Posterior vena cava (tissue), 2 donors: ENCODE results near the gene NFATC1. TPM values are rescaled to one million over a fixed set of nuclear protein-coding genes. Genes with fewer than 3 reads are reported as not detected.

Source experiments
- DNase-seq: peaks from one replicate; pipeline ENCODE4 v3.0.0-alpha.2; 2020; ENCODE audit warnings: low spot score
- intact Hi-C, 2 donors: fragments of 100-400 bp; cut with DNase I; formaldehyde crosslinking; loops; one replicate each; pipeline versions ENCODE4 v1.14.1 to v1.14.2; 2022 to 2023
- total RNA-seq, 2 donors: library from RNA; stranded (reverse); fragmentation: NEBNext Ultra II Directional; extraction: Animal tissue kit (Norgen Biotek cat#: 25700); gene quantifications; one replicate each; pipeline ENCODE4 v1.2.1, GENCODE V29; 2021
- donor health status: DM: yes; HTN: yes; CAD: no.
- donor health status: DM: yes; HTN: yes; CAD: no.

The NFATC1 gene
- total RNA-seq, 2 donors from 2014 or later: 23.9 to 26.9 TPM

DNA sequence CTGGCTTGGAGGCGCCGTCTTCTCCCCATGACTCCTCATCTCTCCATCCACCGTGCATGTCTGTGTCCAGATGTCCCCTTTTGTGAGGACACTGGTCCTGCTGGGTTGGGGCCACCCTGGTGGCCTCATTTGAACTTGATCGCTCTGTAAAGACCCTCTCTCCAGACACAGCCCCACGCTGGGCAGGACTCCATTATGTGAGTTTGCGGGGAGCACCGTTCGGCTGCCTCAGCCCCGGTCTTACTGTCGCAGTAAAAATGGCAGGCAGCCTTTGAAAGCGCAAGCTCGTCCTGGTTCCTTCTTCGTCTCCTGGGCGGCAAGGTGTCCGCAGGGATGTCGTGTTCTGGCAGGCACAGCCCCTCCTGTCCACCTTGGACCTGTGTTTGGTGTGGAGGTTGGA lies 17.7 kb downstream of the NFATC1 start:
- peak; percentile 52 for DNase-seq
- intact Hi-C loops: no loop called here

DNA sequence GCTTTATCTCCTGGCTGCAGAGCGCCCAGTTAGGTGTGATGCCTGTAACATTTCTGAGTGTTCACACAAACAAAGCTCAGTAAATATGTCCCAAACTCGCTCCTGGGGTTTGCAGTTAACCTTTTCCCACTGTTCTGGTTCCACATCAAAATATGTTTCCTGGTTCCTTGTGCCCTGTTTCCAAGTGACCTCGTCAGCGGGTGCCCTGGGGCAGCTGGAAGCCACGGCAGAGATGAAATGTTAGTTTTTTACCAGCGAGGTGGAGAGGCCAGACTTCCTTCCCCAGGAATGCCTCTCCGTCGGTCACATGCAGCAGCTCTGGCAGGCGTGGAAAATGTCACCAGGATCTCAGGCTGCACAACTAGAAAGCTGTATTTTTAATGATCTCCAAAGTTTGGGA lies 18.2 kb downstream of the NFATC1 start:
- intact Hi-C loops: no loop called here
- DNase-seq: peak; percentile 53

DNA sequence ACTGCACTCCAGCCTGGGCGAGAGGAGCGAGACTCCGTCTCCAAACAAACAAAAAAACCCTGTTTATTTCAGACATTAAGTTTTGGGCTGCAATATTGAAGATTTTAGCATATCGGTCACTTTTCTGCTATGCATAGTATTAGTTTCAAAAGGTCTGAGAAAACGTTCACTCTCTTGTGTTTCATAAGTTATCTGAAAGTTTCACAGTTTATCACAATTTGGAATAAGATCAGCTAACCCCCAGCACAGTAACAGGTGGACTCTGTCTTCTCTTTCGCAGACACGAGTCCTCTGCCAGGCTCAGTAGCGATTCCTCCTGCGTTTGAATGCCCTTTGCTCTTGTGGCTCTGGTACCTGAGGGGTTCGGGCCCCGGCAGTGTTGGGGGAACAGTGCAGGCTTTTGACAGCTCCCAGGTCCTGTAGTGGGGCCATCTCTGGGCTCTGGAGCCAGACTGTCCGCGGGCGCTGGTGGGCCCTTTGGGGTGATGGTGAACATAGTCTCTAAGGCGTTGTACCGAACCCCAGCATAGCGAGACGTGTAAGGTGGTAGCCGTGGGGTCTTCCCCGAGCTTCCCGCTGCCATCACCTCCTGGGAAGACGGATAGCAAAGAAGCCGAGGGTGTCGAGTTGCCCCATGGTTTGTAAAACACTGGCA lies 20.4 kb downstream of the NFATC1 start:
- intact Hi-C loops: no loop called here

GRCh38 chr18:79416677-79417052 lies 20.9 kb downstream of the NFATC1 start:
- intact Hi-C loops: no loop called here
- DNase-seq: no peak

More for the DNA sequence above, 20.4 kb downstream of the NFATC1 start:
- no peak for DNase-seq

DNA sequence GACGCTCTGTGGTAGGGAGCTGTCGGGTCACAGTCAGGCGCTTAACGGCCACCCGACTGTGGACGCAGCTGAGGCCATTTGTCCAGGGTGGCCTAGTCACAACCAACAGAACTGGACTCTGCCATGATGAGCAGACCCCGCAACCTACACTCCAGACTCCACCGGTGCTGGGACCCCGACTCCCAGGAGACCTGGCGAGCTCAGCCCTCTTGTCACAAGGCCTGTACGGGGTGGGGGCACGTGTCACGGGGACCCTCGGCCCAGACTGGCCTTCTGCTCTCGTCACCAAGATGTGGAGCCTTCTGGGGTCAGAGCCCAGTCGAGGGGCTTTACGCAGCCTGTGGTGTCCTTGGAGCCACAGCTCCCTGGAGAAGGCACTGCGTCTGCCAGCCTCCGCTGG lies 22.5 kb downstream of the NFATC1 start:
- intact Hi-C loops: no loop called here
- no peak for DNase-seq

DNA sequence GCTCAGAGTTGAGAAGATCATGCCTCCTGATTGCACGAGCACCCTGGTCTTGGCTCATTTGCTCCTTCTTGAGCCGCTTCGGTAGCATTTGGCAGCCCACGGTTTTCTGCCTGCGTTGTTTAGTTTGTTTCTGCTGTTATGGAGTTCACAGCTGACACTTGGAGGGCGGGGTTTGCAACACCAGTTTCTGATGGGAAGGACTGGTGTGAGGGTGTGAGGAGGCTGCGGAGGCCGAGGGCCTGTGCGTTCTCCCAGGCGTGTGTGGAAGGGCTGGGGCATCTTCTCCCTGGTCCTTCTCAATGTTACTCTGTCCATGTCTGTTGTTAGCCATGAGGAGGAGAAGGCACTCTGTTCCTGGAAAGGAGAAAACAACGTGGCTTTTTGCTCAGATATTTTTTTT lies 22.9 kb downstream of the NFATC1 start:
- no peak for DNase-seq
- intact Hi-C loops: no loop called here

- no peak for DNase-seq
These were observed 24.5 kb downstream of the NFATC1 start for GRCh38 chr18:79420033-79420745.

DNA sequence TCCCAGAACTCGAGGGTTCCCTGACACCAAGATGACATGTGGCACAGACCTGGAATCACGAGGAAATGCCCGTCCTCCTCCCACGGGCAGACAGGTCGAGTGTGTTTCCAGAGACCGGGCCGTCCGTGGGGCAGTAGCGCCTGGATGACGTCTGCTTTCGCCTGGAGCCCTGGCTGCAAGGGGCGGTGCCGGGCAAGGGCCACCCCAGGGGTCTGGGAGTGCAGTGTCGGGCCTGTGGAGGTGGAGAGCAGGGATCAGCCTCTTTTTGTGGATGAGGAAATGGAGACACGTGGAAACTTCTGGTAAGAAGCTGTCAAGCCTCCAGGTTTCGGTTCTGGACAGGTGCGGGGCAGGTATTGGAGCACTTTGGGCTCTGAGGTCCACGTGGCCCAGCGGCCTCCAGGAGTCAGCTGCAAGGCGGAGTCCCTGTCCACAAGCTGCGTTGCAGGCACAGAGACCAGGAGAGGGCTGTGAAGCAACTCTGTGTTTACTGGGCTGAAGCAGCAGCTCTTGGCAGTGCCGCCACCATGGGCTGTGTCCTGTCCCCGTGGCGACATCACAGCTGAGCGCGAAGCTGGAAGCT lies 25.6 kb downstream of the NFATC1 start:
- DNase-seq: no peak
- intact Hi-C loops: no loop called here

More at GRCh38 chr18:79420033-79420745, 24.5 kb downstream of the NFATC1 start:
- intact Hi-C loops: no loop called here

DNA sequence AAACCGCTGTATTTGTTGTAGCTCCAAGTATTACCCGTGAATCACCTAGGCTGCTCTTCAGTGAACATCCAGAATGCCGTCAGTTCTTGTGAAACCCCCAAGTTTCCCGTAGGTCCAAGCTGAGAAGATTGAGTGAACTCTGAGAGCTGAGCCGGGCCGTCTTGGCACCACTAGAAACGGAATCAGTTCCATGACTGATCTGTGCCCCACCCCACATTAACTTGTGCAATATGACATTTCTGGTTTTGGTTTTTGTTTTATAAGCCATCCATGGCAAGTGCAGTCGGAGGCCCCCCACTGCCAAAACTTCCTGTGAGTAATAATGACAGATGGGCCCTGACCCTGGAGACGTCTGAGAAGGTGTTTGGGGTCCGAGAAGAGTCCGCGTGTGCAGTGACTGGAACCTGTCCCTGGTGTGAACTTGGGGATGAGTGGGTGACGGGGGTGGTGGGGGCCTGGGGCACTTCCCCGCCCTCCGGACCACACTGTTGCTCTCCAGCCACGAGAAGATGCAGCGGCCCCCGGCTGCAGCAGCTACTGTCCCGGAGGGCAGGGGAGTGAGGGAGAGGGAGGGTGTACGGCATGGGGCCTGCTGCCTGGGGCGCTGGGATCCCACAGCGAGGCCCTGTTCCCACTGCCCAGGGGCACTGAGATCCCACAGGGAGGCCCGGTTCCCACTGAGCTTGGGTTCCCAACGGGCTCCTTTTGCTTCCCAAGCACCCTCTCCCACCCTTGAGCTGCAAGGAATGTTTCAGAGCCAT lies 26.5 kb downstream of the NFATC1 start:
- intact Hi-C loops: no loop called here

GRCh38 chr18:79422783-79423165 lies 27.0 kb downstream of the NFATC1 start:
- intact Hi-C loops: no loop called here

More for the DNA sequence above, 26.5 kb downstream of the NFATC1 start:
- DNase-seq: no peak

GRCh38 chr18:79423211-79424007 lies 27.7 kb downstream of the NFATC1 start:
- intact Hi-C loops: no loop called here
- no peak for DNase-seq

More at GRCh38 chr18:79422783-79423165, 27.0 kb downstream of the NFATC1 start:
- no peak for DNase-seq

GRCh38 chr18:79424008-79424565 lies 28.4 kb downstream of the NFATC1 start:
- intact Hi-C loops: no loop called here
- DNase-seq: peak; percentile 94

GRCh38 chr18:79424880-79425568 lies 29.3 kb downstream of the NFATC1 start:
- no peak for DNase-seq
- intact Hi-C loops: no loop called here

DNA sequence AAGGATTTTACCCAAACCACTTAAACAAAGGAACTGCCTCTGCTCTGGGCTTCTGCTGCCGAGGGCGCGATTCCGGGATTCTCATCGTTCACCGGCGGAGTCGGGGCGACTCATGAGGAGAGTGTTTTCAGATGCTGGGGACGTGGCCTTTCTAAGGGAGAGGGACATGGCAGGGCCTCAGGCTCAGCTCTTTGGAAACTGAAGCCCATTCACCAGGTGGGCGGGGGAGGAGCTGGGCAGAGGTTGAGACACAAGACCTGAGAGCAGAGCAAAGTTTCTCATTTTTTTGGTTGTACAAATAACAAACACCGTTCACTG lies 29.8 kb downstream of the NFATC1 start:
- DNase-seq: no peak
- intact Hi-C loops: no loop called here

GRCh38 chr18:79426376-79427300 lies 30.9 kb downstream of the NFATC1 start:
- no peak for DNase-seq
- intact Hi-C loops: no loop called here

GRCh38 chr18:79427368-79428225 lies 31.9 kb downstream of the NFATC1 start:
- intact Hi-C loops: no loop called here
- no peak for DNase-seq

GRCh38 chr18:79428287-79428686 lies 32.6 kb downstream of the NFATC1 start:
- intact Hi-C loops: no loop called here
- DNase-seq: no peak
